Activated naive CD8-positive, alpha-beta T cell treated with anti-CD3 and anti-CD28 coated beads, Interleukin-2, amount 50 U/mL, for 16 hours (primary cell): Measurements from ENCODE around the gene COPG1.

Source experiments
- DNase-seq: peaks from one replicate; pipeline ENCODE4 v3.0.0-alpha.2; 2020; ENCODE audit warnings: low read depth, low spot score

COPG1 gene

DNA sequence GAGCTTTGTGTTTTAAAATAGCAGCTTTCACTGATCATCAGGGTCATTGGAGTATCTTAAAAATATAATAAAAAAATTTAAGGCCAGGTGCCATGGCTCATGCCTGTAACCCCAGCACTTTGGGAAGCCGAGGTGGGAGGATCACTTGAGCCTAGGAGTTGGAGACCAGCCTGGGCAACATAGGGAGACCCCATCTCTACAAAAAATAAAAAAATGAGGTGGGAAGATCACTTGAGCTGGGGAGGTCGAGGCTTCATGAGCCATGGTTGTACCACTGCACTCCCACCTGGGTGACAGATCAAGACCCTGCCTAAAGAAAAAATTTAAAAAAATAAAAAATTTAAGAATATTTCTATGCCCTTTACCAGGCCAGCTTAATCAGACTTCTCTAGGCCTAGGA, 30.8 kb downstream of the COPG1 start:
- DNase-seq, result no peak

DNA sequence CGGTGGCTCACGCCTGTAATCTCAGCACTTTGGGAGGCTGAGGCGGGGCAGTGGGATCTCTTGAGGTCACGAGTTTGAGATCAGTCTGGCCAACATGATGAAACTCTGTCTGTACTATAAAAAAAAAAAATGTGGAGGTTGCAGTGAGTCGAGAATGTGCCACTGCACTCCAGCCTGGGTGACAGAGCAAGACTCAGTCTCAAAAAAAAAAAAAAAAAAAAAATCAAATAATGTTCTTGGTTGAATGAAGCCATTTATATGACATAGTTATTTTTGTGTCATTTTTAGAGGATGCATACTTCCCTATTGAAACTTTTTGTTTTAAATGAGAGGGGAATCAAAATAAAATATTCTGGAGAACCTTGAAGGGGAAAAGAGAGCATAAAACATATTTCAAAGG, 32.3 kb downstream of the COPG1 start:
- no peak for DNase-seq

DNA sequence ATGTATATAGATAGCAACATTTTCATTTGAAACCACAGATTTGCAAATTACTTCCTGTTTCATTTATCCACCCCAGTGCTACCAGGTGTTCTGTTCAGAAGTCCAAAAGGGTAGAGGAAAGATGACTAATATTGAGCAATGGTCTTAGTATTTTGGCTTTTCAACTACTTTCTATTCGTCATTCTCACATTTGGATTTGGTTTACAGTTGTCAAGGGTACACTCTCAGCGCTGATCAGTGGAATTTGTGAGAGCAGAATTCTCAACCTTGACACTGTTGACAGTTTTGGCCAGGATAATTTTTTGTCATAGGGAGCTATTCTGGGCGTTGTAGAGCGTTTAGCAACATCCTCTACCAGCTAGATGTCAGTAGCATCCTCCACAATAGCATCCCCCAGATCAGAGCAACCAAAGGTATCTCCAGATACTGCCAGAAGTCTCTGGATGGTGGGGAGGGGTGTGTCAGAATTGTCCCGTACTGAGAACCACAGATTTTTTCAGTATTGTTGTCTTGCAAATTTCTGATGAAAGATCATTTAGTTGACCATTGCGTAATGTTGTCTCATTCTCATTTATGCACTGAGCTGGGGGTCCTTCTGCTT, 33.4 kb downstream of the COPG1 start:
- no peak for DNase-seq

DNA sequence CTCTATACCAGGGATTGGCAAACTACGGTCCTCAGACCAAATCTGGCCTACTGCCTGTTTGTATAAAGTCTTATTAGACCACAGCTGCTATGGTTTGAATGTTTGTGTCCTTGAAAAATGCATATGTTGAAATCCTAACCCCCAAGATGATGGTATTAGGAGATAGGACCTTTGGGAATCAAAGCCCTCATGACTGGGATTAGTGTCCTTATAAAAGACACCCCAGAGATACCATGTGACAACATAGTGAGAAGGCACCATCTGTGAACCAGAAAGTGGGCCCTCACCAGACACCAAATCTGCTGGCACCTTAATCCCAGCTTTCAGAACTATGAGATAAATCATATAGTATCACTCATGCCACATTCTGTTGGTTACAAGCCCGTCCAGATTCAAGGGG, 36.7 kb downstream of the COPG1 start:
- no peak for DNase-seq

DNA sequence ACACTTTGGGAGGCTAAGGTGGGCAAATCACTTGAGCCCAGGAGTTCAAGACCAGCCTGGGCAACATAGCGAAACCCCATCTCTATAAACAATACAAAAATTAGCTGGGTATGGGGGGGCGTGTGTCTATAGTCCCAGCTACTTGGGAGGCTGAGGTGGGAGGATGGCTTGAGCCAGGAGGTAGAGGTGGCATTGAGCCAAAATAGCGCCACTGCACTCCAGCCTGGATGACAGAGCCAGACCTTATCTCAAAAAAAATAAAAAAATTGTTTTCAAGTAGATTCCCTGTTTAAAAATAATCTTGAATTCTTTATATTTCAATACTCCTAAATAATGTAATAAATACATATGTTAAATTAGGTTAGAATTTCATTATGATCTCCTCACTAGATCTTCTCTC, 39.0 kb downstream of the COPG1 start:
- no peak for DNase-seq

DNA sequence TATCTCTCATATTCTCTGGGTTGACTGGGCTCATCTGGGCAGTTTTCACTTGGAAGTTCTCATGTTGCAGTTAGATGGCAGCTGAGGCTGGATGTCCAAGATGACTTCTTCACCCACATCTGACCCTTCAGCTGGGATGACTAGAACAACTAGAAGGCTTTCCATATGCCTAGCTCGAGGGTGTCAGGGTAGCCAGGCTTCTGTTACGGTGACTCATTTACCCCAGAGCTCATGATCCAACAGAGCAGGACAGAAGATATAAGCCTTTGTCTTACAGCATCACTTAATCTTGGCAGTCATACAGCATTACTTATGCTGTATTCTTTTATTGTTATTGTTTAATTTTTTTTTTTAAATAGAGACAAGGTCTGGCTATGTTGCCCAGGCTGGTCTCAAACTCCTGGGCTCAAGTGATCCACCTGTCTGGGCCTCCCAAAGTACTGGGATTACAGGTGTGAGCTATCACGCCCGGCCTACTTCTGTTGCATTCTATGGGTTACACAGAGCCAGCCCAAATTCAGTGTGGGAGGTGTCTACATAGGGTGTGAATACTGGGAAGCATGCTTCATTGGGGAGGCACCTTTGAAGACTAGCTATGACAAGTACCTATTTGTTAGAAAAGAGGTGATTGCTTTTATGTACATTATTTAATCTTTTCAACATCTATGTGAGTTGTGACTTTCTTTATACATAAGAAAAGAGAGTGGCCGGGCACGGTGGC, 40.0 kb downstream of the COPG1 start:
- DNase-seq, result no peak

DNA sequence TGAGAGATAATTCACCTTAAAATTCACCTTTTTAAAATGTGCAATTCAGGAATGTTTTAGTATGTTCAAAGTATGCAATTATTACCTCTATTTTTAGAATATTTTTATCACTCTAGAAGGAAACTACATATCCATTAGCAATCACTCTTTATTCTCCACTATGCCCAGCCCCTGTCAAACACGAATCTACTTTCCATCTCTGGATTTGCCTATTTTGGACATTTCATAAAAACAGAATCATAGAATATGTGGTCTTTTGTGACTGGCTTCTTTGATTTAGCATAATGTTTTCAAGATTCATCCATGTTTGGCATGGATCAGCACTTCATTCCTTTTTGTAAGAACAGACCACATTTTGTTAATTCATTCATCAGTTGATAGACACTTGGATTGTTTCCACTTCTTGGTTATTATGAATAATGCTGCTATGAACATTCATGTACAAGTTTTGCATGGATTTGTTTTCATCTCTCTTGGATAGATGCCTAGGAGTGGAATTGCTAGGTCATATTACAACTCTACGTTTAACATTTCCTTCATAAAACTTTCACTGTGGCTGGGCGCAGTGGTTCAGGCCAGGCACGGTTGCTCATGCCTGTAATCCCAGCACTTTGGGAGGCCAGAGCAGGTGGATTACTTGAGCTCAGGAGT, 42.0 kb downstream of the COPG1 start:
- DNase-seq, result no peak

DNA sequence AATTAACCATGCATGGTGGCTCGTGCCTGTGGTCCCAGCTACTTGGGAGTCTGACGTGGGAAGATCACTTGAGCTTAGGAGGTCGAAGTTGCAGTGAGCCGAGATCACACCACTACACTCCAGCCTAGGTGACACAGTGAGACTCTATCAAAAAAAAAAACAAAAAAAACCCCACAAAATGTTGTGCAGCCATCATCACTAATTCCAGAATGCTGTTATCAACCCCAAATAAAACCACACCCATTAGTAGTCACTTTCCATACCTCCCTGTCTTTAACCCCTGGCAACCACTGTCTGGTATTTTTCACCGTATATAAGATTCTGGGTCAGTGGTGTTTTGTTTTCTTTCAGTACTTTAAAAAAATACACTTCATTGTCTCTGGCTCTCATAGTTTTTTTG, 45.9 kb downstream of the COPG1 start:
- no peak for DNase-seq

DNA sequence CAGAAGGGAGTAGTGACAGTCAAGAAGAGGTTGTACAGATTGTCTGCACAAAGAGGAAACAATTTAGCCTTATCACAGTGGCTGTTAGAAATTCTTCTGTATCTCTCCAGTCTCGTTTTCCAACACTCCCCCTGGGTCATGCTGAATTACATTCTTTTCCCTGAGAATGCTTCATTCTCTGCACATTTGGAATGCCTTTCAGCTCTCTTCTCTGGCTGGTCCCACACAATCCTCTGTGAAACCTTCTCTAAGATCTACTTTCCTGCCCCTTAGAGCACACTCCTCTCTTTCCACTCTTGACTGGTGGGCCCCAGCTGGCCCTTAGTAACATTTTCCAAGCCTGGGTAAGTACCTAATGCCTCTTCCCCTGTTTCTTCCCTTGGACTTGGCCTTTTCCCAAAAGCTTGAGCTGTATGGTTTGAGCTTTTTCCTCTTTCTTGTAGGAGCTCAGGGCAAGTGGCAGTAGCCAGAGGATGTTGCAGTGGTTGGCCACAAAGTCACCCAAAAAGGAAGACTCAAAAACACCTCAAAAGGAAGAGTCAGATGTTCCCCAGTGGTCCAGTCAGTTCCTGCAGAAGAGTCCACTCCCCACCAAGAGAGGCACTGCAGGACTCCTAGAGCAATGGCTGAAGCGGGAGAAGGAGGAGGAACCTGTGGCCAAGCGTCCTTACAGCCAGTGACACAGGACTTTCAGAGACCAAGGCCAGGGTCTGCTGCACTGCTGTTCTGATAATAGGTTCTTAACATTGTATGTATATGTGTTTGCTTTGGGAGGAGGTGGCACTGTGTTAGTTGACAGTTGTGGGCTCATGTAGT, 54.9 kb downstream of the COPG1 start:
- DNase-seq, result no peak

DNA sequence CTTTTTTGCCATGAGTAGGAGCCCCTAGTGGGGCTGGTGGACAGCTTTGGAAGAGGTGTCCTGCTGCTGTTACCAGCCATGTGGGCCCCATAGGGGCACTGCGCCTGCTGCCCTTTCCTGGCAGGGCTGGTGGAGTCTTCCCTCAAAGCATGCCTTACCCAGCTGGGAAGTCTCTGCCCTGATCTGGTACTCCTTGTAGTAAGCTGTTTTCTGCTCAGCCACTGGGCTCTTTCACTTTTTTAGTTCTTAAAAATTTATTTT, 55.5 kb downstream of the COPG1 start:
- DNase-seq, result no peak

DNA sequence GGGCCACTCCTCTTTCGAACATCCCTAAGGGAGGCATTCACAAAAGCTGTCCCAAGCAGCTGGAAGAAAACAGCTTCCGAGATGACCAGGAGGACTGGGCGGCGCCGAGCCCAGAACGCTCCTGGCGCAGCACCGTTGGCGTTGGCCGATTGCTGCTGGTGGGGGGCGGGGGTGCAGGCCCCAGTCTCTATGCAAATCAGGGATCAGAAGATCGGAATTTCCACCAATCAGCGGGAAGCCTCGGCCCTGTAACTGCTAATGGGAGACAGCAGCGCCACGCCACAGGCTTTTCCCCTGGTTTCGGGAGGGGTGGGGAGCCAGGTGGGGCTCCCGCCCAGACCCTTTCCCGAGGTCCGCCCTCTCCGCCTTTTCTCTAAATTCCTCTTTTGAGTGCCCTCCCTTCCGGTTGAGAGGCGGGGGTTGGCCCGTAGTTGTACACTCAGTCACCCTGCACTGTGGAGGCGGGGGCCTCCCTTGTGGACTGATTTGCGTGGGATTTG, 56.2 kb downstream of the COPG1 start:
- DNase-seq, result no peak

DNA sequence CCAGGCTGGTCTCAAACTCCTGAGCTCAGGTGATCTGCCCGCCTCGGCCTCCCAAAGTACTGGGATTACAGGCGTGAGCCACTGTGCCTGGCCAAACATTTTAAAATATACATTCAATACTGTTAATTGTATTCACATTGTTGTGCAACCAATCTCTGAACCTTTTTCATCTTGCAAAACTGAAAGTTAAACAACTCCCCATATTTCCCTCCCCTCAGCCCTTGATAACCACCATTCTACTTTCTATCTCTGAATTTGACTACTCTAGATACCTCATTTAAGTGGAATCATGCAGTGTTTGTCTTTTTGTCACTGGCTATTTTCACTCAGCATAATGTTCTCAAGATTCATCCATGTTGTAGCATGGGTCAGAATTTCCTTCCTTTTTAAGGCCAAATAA, 59.2 kb downstream of the COPG1 start:
- DNase-seq, result no peak

DNA sequence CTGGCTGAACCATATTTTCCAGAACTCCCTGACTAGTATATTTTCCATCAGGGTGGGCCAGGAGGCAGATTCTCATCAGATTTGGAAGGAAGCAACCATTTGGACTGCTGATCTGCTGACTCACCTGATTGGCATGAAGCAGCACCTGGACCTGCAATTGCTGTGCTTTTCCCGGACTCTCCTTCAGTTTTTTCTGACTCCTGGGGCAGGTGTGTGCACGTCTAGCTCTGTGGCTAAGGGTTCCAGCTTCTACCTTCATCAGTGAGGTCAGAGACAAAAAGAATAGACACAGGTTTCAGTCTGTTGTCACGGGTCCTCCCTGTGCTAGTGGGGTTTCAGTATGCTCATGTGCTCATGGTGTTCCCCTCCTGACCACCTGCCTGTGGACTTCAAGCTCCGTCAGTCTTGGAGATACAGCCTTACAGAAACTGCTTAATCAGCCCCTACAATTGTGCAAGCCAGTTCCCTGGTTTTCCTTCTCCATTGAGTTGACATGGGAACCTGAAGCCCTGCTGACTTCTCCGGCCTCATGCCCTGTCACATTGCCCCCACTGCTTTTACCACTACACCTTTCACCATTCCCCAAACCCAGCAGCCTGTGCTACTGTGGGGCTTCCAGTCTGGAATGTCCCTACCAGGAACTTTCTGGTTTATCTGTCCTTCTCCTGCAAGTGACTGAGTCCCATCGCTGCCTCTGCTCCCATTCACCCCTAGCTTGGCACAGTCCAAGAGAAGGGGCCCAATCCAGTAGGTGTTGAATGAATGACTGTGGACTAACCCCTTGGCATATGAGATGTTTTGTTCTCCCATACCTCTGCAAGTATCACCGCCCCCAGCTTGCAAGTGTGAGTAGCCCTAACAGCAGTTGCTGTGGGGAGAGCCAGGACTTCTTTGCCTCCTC, 61.0 kb downstream of the COPG1 start:
- DNase-seq, result no peak

DNA sequence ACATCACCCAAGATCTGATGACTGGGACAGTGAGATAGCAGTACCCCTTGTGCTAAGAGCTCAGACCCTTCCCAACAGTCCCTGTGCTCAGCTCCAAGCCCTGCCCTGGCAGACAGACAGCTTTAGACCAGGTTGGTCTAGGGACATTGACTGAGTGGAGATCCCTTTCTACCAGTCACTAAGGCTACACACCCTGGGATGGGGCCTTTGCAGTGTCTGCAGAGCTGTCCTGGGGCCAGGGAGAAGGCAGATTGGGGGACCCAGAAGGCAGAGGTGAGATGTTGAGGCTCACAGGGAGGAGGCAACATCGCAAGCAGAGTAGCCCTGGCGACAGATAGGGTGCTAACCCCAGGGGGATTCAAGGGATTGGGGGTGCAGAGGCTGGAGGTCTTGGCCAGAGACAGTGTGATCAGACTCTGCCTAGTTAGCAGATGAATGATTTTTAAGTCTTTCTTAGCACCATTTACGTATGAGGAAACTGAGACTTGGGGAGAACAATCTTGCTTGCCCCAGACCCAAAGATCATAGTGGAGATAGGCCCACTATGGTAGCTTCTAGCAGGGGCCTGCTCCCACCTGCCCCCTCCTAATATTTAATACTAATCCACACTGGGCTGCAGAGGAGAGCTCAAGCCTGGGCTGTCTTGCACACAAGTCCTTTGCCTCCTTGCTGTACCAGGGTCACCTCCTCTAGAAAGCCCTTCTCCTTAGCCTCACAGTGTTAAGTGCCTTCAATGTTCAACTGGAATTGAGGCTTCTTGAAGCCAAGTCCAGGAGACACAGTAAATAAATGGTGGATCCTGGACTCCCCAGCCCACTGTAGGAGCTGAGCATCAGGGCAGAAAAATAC, 61.9 kb downstream of the COPG1 start:
- no peak for DNase-seq

DNA sequence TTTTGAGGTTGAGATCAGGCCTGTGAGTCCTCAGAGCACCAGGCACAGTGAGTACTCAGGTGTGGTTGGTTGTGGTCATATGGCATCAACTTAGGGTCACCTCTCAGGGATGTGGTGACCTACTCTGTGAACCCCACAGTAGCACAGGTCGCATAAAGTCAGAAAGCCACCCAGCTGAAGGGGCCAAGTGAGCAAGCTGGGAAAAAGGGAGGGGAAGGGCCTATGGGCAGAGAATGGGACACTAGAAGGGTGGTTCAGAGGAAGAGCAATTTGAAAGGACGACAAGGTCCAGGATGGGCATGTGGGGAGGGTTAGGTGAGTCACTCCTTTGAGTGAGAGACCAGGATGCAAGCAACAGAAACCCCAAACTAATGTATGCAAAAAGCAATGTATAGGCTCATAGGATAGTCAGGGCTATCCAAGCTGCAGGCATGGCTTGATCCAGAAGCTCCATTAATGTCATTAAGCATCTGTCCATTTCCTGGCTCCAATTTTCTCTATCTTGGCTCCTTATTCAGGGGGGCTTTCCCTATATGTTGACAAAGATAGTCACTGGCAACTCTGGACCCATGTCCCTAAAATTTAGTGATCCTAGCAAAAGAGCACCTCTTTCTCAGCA, 62.7 kb downstream of the COPG1 start:
- no peak for DNase-seq

DNA sequence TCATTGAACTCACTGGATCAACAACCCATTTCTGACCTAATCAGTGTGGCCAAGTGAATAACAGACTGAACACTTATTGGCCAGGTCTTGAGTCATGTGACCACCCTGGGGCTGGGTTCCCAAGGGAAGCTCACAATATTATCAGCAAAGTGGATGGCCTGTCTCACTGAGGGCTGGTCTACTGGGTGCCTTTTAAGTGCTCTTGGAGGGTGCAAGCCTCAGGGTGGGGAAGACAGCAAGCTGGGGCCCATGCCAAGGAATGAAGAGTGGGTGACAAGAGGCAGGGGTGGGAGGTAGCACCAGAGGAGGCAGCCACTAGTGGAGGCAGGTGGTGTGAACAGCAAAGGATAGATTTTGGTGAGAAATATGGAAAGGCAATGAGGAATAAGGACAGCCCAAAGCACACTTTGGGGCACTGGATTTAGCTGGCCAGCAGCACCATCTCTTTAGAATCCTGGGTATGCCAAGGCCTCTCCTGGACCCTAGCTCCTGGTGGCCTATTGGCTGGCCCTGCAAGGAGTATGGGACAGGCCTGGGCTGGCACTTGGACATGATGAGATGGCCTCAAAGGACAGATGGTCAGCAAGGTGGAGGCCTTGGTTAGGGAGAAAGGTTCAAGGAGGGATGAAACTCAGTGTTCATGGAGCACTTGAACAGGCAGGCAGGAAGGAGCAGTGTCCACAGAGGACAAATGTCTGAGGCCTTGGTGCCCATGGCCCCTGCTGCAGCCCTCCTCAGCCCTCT, 63.4 kb downstream of the COPG1 start:
- no peak for DNase-seq

DNA sequence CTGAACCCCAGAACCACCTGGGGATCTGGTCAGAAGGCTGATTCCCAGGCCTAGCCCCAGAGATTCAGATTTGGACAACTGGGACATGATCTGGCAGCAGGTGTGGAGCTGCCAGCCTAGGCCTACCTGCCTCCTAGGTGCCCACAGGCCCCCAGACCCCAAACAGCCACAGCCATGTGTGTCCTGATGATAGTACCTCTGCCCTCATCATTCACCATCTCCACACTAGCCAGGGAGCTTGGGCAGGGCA, 63.9 kb downstream of the COPG1 start:
- DNase-seq, result no peak

DNA sequence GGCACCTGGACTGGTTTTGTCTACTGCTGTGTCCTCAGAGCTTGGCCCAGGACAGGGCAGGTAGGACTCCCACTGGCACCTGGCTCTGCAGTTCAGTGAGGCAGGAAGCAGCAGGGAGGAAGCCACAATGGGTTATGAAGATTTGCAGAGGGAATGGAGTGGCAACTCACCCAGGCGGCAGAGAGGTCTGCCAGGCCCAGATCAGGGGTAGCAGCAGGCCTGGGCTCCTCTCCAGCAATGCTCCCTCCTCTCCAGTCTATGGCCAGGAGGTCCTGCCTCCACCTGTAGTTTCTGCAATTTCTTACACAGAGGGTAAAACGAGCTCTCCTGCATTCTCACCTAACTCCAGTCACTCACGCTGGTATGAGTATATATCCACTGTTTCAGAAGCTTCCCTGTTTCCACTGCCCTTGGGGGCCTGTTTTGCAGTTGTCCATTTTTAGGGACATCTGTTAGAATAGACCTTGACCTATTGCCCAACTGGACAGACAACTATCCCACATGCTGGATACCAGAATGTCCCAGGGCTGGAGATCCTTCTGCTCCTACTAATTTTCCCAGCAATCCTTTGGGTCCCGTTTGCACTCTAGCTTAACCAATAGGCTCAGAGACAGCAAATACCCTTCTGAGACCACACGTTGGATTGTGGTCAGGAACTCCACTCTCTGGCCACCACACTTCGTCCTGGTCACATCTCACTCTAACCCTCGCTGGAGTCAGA, 64.4 kb downstream of the COPG1 start:
- DNase-seq, result no peak
